Panc1 (cell line): ENCODE data around the gene DSCAM.

Experiments used
- CTCF ChIP-seq: fragments of 450-650 bp; IDR thresholded peaks from 2 replicates; pipeline ENCODE4 v1.5.1; 2017; ENCODE audit warnings: mild to moderate bottlenecking
- TF ChIP-seq, protein P1 (sequence below), 2 experiments: IDR thresholded peaks; 2 replicates each; pipeline ENCODE4 v1.6.1; 2011 to 2012; ENCODE audit warnings: low read depth in 2 of 2, control low read depth in 1 of 2, low read length in 1 of 2, mild to moderate bottlenecking in 1 of 2, moderate library complexity in 1 of 2; ENCODE audit not compliant: insufficient read depth in 1 of 2

GRCh38 chr21:40466893-40467483 is 380.0 kb downstream of the DSCAM start:
- TF ChIP-seq CTCF: peak; percentile 45; the same call in 1 of the 2 replicates
- TF ChIP-seq, protein P1, sequence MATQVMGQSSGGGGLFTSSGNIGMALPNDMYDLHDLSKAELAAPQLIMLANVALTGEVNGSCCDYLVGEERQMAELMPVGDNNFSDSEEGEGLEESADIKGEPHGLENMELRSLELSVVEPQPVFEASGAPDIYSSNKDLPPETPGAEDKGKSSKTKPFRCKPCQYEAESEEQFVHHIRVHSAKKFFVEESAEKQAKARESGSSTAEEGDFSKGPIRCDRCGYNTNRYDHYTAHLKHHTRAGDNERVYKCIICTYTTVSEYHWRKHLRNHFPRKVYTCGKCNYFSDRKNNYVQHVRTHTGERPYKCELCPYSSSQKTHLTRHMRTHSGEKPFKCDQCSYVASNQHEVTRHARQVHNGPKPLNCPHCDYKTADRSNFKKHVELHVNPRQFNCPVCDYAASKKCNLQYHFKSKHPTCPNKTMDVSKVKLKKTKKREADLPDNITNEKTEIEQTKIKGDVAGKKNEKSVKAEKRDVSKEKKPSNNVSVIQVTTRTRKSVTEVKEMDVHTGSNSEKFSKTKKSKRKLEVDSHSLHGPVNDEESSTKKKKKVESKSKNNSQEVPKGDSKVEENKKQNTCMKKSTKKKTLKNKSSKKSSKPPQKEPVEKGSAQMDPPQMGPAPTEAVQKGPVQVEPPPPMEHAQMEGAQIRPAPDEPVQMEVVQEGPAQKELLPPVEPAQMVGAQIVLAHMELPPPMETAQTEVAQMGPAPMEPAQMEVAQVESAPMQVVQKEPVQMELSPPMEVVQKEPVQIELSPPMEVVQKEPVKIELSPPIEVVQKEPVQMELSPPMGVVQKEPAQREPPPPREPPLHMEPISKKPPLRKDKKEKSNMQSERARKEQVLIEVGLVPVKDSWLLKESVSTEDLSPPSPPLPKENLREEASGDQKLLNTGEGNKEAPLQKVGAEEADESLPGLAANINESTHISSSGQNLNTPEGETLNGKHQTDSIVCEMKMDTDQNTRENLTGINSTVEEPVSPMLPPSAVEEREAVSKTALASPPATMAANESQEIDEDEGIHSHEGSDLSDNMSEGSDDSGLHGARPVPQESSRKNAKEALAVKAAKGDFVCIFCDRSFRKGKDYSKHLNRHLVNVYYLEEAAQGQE (IDR thresholded peaks at IDR 0.05; ENCODE audit: insufficient read depth in 1 of 2, low read depth in 2 of 2, low read length in 1 of 2): no peak
